K562 (cell line): ENCODE measurements around the gene PGAP2. TPM values are rescaled to one million over a fixed set of nuclear protein-coding genes. Genes with fewer than 3 reads are reported as not detected.

Experiments
- BRD4 ChIP-seq: fragments of 200-600 bp; sonication (generic); IDR thresholded peaks from 2 replicates; pipeline ENCODE4 v1.6.1; 2017; ENCODE audit warnings: inconsistent platforms
- CBX1 ChIP-seq: sonication (generic); IDR thresholded peaks from 2 replicates; pipeline ENCODE4 v1.6.1; 2016; ENCODE audit warnings: antibody characterized with exemption, low read depth, mild to moderate bottlenecking
- CBX3 ChIP-seq, 2 experiments: IDR thresholded peaks; 1 replicate in 1 of 2; 2 replicates in 1 of 2; pipeline ENCODE4 v1.6.1; 2012; ENCODE audit warnings: inconsistent platforms in 2 of 2, low read length in 2 of 2, borderline replicate concordance in 1 of 2, control low read depth in 1 of 2
- CBX8 ChIP-seq: fragments of 200-600 bp; sonication (generic); IDR thresholded peaks from 2 replicates; pipeline ENCODE4 v1.6.1; 2012; ENCODE audit warnings: borderline replicate concordance, mixed run types, low read depth, mild to moderate bottlenecking, moderate library complexity, mixed read lengths, low read length, control low read depth, inconsistent platforms; ENCODE audit not compliant: poor library complexity, severe bottlenecking; ENCODE audit errors: extremely low read depth
- CCNT2 ChIP-seq: IDR thresholded peaks from 2 replicates; pipeline ENCODE4 v1.6.1; 2011; ENCODE audit warnings: borderline replicate concordance, low read depth, mild to moderate bottlenecking, moderate library complexity, mixed read lengths, low read length; ENCODE audit not compliant: insufficient read length; ENCODE audit errors: extremely low read depth
- CTBP1 ChIP-seq: fragments of 450-650 bp; IDR thresholded peaks from 2 replicates; pipeline ENCODE4 v1.6.1; 2016; ENCODE audit warnings: borderline replicate concordance
- EP300 ChIP-seq: IDR thresholded peaks from 2 replicates; pipeline ENCODE4 v1.6.1; 2012; ENCODE audit warnings: low read length, improper control_type of control experiment
- EP400 ChIP-seq: fragments of 450-650 bp; IDR thresholded peaks from 2 replicates; pipeline ENCODE4 v1.6.1; 2017; ENCODE audit warnings: antibody characterized with exemption, mild to moderate bottlenecking, moderate library complexity
- ERF ChIP-seq: fragments of 450-650 bp; formaldehyde crosslinking; IDR thresholded peaks from 2 replicates; pipeline ENCODE4 v1.4.0; 2020; ENCODE audit warnings: mild to moderate bottlenecking, mixed read lengths
- HMGN3 ChIP-seq: IDR thresholded peaks from 2 replicates; pipeline ENCODE4 v1.6.1; 2011; ENCODE audit warnings: borderline replicate concordance, low read depth, mild to moderate bottlenecking, mixed read lengths, low read length; ENCODE audit not compliant: insufficient read length; ENCODE audit errors: extremely low read depth
- MECOM ChIP-seq: fragments of 250-450 bp; sonication (Bioruptor Pico); IDR thresholded peaks from 2 replicates; pipeline ENCODE4 v1.8.0; 2022; ENCODE audit warnings: inconsistent platforms
- MLLT1 ChIP-seq, 2 experiments: fragments of 450-650 bp; IDR thresholded peaks; 2 replicates each; pipeline ENCODE4 v1.6.1; 2016
- NCOR1 ChIP-seq: fragments of 450-650 bp; IDR thresholded peaks from 2 replicates; pipeline ENCODE4 v1.6.1; 2016; ENCODE audit warnings: mild to moderate bottlenecking, moderate library complexity
- NFIC ChIP-seq: fragments of 450-650 bp; IDR thresholded peaks from 2 replicates; pipeline ENCODE4 v1.6.1; 2017; ENCODE audit warnings: mild to moderate bottlenecking, inconsistent platforms
- POLR2AphosphoS5 ChIP-seq: IDR thresholded peaks from 2 replicates; pipeline ENCODE4 v1.6.1; 2011; ENCODE audit warnings: mild to moderate bottlenecking, low read depth, low read length, moderate library complexity; ENCODE audit not compliant: control insufficient read depth, insufficient read depth
- RB1 ChIP-seq: fragments of 450-650 bp; IDR thresholded peaks from 2 replicates; pipeline ENCODE4 v1.6.1; 2017; ENCODE audit warnings: low read depth, mild to moderate bottlenecking
- RBM25 ChIP-seq: fragments of 200-400 bp; formaldehyde crosslinking; IDR thresholded peaks from 2 replicates; pipeline ENCODE4 v1.6.1; 2018; ENCODE audit warnings: low read length, low read depth, moderate library complexity; ENCODE audit not compliant: severe bottlenecking
- SUPT5H ChIP-seq: fragments of 450-650 bp; IDR thresholded peaks from 2 replicates; pipeline ENCODE4 v1.6.1; 2016
- THRAP3 ChIP-seq: fragments of 450-650 bp; IDR thresholded peaks from 2 replicates; pipeline ENCODE4 v1.6.1; 2016; ENCODE audit warnings: mild to moderate bottlenecking, inconsistent platforms, borderline replicate concordance
- TRIM24 ChIP-seq, 2 experiments: fragments of 450-650 bp; IDR thresholded peaks; 2 replicates each; pipeline ENCODE4 v1.6.1; 2016
- ZNF347 ChIP-seq: fragments of 450-650 bp; formaldehyde crosslinking; IDR thresholded peaks from 2 replicates; pipeline ENCODE4 v1.4.0; 2020; ENCODE audit warnings: low read depth, mild to moderate bottlenecking, moderate library complexity
- polyA plus RNA-seq, 8 experiments: library from polyadenylated mRNA; depleted of rRNA in 4 of 8; stranded (reverse) in 5 of 8; unstranded in 3 of 8; fragments of >200 nt; fragmentation: Nextera tagmentation in 2 of 8; fragmentation: Illumina TruSeq in 1 of 8; extraction: Ambion mirVana in 2 of 8; extraction: Trizol in 1 of 8; gene quantifications; 2 replicates each; pipeline versions ENCODE4 v1.2.1 to v1.2.3, GENCODE V29; 2011 to 2014; ENCODE audit warnings: inconsistent platforms in 1 of 8, missing spikeins in 1 of 8
- total RNA-seq, 7 experiments: library from RNA; depleted of rRNA in 6 of 7; stranded (reverse); fragments of >200 nt in 6 of 7; fragmentation: Illumina TruSeq in 2 of 7; extraction: Trizol in 2 of 7; gene quantifications; 2 replicates each; pipeline versions ENCODE4 v1.2.1 to v1.2.3, GENCODE V29; 2011 to 2021; ENCODE audit warnings: low replicate concordance in 1 of 7
- TF ChIP-seq, protein P1 (sequence below): fragments of 450-650 bp; IDR thresholded peaks from 2 replicates; pipeline ENCODE4 v1.6.1; 2018; ENCODE audit warnings: mild to moderate bottlenecking, low read depth; ENCODE audit not compliant: partially characterized antibody
- TF ChIP-seq, protein P2 (sequence below): sonication (generic); formaldehyde crosslinking; IDR thresholded peaks from 2 replicates; pipeline ENCODE4 v1.8.0; 2022; ENCODE audit warnings: mild to moderate bottlenecking, missing genetic modification reagents, borderline replicate concordance

Gene PGAP2
- total and polyA plus RNA-seq, 9 of the 15 experiments (the other 6 are each of a cell fraction or from before 2014, with no cell fraction given) = 17.9 to 47.2 (median 33.7) TPM

DNA sequence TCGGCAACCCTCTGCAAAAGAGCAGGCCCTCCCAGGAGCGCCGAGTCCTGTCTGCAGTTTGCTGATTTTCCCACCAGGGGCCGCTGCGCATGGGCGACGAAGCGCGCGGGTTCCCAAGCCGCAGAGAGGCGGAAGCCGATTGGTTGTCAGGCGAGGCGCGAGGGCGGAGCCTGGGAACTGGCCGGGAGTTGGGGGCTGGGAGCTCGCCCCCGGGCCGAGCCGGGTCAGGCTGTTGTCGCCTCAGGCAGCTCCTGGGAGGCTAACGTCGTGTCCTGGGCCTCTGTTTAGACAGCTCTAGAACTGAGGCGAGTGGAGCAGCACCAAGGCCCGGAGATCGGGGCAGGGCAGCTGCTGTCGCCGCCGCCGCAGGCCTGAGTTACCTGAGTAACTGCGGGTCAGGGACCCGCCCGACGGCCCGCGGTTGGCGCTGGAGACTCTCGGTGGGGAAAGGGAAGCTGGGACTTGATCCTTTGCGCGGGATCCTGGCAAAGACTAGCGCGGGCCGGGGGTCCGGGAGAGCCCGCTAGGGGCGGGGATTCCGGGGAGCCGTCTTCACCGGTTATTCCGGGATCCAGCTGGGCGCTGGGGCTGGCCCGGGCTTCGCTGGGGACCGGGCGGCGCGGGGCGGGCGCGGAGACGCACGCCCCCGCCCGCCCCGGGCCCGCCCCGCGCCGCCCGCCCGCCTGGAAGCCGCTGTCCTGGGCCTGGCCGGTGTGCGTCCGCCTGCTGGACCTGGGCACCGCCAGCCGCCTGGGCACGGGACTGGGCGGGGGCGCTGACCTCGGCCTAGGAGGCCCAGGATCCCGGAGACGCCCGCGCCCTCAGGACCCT is 46.8 kb downstream of the PGAP2 start, which contains the start of gene STIM1 (continued):
- TF ChIP-seq ERF (0 out of 2 replicates have a peak, but pooled peaks have one; percentile 69), NFIC (peak; percentile 29; the same call in 1 of the 2 replicates), MECOM (CRISPR knock-in tag) (no peak), TRIM24 (IDR thresholded peaks at IDR 0.05) (peak in 1 of 2 experiments; percentile 8; a peak in 1 of 4 replicates), CBX1 (peak; percentile 60; the same call in 1 of the 2 replicates), RB1 (peak; percentile 97), CBX3 (IDR thresholded peaks at IDR 0.05; ENCODE audit: borderline replicate concordance in 1 of 2, low read length in 2 of 2) (peak in 1 of 2 experiments; percentile 61; a peak in 2 of 3 replicates), CCNT2 (peak; percentile 65), RBM25 (peak; percentile 35), MLLT1 (IDR thresholded peaks at IDR 0.05) (peak in 1 of 2 experiments; percentile 87; a peak in 2 of 4 replicates), EP400 (peak; percentile 76), EP300 (peak; percentile 32; the same call in 1 of the 2 replicates), THRAP3 (no peak), SUPT5H (peak; percentile 70), ZNF347 (CRISPR knock-in tag) (no peak), BRD4 (no peak), CTBP1 (peak; percentile 58; the same call in 1 of the 2 replicates), CBX8 (no peak), NCOR1 (peak; percentile 23; the same call in 1 of the 2 replicates), POLR2AphosphoS5 (peak; percentile 67), HMGN3 (peak; percentile 81)
- TF ChIP-seq, protein P1, sequence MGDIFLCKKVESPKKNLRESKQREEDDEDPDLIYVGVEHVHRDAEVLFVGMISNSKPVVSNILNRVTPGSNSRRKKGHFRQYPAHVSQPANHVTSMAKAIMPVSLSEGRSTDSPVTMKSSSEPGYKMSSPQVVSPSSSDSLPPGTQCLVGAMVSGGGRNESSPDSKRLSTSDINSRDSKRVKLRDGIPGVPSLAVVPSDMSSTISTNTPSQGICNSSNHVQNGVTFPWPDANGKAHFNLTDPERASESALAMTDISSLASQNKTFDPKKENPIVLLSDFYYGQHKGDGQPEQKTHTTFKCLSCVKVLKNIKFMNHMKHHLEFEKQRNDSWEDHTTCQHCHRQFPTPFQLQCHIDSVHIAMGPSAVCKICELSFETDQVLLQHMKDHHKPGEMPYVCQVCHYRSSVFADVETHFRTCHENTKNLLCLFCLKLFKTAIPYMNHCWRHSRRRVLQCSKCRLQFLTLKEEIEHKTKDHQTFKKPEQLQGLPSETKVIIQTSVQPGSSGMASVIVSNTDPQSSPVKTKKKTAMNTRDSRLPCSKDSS = no peak
- TF ChIP-seq, protein P2, sequence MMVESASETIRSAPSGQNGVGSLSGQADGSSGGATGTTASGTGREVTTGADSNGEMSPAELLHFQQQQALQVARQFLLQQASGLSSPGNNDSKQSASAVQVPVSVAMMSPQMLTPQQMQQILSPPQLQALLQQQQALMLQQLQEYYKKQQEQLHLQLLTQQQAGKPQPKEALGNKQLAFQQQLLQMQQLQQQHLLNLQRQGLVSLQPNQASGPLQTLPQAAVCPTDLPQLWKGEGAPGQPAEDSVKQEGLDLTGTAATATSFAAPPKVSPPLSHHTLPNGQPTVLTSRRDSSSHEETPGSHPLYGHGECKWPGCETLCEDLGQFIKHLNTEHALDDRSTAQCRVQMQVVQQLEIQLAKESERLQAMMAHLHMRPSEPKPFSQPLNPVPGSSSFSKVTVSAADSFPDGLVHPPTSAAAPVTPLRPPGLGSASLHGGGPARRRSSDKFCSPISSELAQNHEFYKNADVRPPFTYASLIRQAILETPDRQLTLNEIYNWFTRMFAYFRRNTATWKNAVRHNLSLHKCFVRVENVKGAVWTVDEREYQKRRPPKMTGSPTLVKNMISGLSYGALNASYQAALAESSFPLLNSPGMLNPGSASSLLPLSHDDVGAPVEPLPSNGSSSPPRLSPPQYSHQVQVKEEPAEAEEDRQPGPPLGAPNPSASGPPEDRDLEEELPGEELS (CRISPR knock-in tag) = 0 out of 2 replicates have a peak, but pooled peaks have one; percentile 60
